SKM-1 (cell line): ENCODE data around the gene ANKRD29.

Experiments
- DNase-seq: peaks from one replicate; lab custom pipeline; 2025; ENCODE audit not compliant: unreplicated experiment; lab: John Stamatoyannopoulos, UW

ANKRD29 gene

GRCh38 chr18:23662309-23663263 is at the start of gene ANKRD29:
Gene ANKRD29, minus strand, starts transcription at chr18:23662911. Its CDS starts 181 bp downstream, at chr18:23662730.
- no peak for DNase-seq

GRCh38 chr18:23712445-23712844 is 49.7 kb upstream of the ANKRD29 start:
- no peak for DNase-seq

GRCh38 chr18:23711426-23711825 is 48.7 kb upstream of the ANKRD29 start:
- no peak for DNase-seq

- no peak for DNase-seq
These were observed 48.2 kb upstream of the ANKRD29 start for GRCh38 chr18:23710946-23711345.

GRCh38 chr18:23710068-23710527 is 47.4 kb upstream of the ANKRD29 start:
- no peak for DNase-seq

GRCh38 chr18:23706971-23707640 is 44.4 kb upstream of the ANKRD29 start:
- no peak for DNase-seq

- no peak for DNase-seq
These were observed 42.1 kb upstream of the ANKRD29 start for GRCh38 chr18:23704806-23705205.

- no peak for DNase-seq
These were observed 41.3 kb upstream of the ANKRD29 start for GRCh38 chr18:23703987-23704384.

- DNase-seq, result no peak
These were observed 40.6 kb upstream of the ANKRD29 start for GRCh38 chr18:23703057-23703986.

- no peak for DNase-seq
These were observed 39.9 kb upstream of the ANKRD29 start for GRCh38 chr18:23702606-23703005.

GRCh38 chr18:23701544-23702064 is 38.9 kb upstream of the ANKRD29 start:
- DNase-seq, result no peak

GRCh38 chr18:23701017-23701416 is 38.3 kb upstream of the ANKRD29 start:
- DNase-seq, result no peak

GRCh38 chr18:23694637-23695430 is 32.1 kb upstream of the ANKRD29 start:
- no peak for DNase-seq

- no peak for DNase-seq
These were observed 31.1 kb upstream of the ANKRD29 start for GRCh38 chr18:23693846-23694245.

- DNase-seq, result no peak
These were observed 27.9 kb upstream of the ANKRD29 start for GRCh38 chr18:23690505-23691068.

- no peak for DNase-seq
These were observed 27.1 kb upstream of the ANKRD29 start for GRCh38 chr18:23689616-23690504.

GRCh38 chr18:23689031-23689615 is 26.4 kb upstream of the ANKRD29 start, which contains the start of gene LAMA3:
Gene LAMA3, plus strand, starts transcription at chr18:23689453. Its CDS starts 231 bp downstream, at chr18:23689684.
- DNase-seq, result no peak

GRCh38 chr18:23688528-23688927 is 25.8 kb upstream of the ANKRD29 start:
- DNase-seq, result no peak
